Ecto neural progenitor cell (in vitro differentiated cells): Measurements from ENCODE around the gene TRIM31.

Experiments
- DNase-seq: peaks from one replicate; pipeline ENCODE4 v3.0.0-alpha.2; 2018; ENCODE audit warnings: low spot score

TRIM31 gene

GRCh38 chr6:30075790-30076732 lies 36.8 kb downstream of the TRIM31 start:
- DNase-seq = peak; percentile 60

DNA sequence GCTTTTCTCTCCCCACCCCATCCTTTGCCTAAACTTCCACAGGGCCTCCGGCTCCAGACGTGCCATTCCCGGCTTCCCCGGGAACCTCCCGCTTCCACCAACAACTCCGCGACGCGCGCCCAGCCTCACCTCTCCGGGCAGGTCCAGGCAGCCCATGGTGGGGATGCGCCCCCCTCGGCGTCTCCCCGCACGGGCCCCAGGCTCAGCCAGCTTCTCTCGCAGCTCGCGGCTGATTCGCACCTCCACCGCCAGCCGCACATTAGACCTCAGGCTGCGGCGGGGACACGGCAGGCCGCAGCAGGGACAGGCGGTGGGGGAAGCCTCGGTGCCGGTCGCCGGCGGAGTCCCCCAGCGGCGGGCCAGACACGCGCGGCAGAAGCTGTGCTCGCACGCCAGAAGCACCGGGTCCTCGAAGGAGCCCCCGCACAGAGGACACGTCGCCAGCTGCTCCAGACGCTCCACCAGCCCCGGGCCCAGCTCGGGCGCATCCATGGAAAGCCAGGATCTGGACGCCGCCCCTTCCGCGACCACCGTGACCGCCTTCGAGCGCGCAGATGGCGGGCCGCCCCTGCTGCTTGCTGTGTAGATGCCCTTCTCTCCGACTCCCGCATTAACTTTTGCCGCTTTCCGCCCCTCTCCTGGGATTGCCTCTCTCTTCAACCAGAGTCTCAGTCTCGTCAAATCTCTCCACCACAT lies 37.6 kb downstream of the TRIM31 start, which contains the start of gene RNF39:
RNF39 (minus strand) TSS at position 676 of the 696 bp plus-strand sequence; CDS start at position 492, 184 bp downstream.
- DNase-seq = peak; percentile 59

DNA sequence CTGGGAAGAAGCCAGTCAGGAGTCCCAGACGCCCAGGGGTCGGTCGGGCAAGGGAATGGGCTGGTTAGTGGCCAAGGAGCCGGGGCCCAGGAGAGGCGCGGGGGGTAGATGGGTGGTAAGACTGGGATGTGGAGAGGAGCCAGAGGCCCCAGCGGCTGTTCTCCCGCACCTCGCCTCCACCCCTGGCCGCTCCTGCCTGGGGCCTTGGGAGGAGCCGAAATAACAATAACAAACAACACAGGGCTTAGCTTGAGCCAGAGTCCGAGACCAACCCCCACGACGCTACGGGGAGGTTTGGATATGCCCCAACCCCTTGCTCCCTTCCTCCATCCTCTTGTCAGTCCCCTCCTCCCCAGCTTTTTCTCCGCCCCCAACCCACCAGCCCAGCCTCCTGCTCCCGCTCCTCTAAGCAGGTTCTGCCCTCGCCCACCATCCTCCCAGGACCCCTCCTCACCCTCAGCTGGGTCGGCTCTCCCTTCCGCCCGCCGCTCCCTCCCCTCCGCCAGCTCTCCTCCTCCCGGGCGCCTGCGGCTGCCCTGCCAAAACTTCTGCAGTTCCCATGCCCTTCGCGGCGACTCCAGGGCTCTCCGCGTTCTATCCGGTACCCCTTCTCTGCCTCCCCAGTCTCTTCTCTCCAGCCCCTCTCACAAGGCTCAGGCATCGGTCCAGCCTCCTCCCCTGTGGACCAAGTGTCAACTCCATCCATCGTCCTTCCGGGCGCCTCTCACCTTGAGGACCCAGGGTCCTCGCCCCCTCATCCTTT lies 38.4 kb downstream of the TRIM31 start:
- peak; percentile 70 for DNase-seq

- DNase-seq = no peak
Observed at GRCh38 chr6:30073489-30074235, 39.2 kb downstream of the TRIM31 start.

GRCh38 chr6:30071858-30072257 lies 41.0 kb downstream of the TRIM31 start:
- no peak for DNase-seq

DNA sequence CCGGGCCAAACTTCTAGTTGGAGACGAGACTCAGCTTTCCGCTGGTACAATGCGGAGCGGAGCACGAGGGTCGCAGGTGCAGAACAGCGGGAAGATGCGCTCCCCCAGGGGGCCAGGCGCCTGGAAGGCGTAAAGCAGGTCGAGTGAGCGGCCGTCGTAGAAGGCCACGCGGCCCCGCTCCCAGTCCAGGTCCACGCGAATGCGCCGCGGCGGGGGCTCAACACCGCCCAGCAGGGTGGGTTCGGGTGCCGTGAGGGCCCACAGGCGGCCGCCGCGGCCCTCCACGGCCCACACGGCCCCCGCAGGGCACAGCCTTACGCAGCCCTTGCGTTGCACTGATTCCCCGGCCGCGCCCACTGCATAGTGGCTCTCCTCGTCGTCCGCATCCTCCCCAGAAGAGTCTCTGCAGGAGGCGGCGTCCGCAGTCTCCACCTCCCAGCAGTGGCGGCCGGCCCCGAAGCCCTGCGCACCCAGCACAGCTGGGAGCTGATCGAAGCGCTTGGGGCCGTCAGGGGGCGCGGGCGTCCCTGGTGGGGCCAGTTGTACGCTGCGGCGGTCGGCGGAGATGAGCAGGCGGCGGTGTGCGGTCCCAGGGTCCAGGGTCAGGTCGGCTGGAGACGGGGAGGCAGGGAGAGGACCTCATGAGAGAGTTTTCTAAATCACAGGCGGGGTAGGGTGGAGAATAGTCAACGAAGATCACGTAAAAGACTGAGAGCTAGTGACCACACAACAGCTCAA lies 41.6 kb downstream of the TRIM31 start:
- peak; percentile 58 for DNase-seq

DNA sequence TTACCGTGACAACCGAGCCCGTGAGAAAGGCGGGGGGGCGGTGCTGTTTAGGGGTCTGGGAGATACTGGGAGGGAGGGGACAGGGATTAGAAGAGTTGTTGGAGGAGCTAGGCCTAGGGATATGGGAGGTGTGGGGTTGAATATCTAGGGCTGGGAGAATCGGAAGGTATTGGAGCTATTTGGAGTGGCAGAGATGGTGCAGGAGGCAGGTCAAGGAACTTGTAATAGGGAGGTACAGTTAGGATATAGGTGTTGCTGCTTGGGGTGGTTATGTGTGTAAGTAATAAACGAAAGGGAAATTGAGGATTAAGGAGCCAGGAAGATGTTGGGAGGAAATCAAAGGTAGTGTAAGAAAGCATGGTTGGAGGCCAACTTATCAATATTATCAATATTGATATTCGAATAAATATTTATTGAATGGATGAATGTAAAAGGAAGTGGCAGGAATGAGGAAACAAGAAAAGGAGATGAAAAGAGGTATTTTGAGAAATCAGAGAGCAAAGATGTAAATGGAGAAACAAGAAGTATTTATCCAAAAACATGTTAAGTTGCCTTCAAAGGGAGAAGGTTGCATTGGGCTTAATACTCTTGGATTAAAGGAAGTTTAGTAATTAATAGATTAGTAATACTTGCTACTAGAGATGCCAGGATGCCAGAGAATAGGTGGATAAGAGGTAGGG lies 45.3 kb downstream of the TRIM31 start:
- DNase-seq = no peak

DNA sequence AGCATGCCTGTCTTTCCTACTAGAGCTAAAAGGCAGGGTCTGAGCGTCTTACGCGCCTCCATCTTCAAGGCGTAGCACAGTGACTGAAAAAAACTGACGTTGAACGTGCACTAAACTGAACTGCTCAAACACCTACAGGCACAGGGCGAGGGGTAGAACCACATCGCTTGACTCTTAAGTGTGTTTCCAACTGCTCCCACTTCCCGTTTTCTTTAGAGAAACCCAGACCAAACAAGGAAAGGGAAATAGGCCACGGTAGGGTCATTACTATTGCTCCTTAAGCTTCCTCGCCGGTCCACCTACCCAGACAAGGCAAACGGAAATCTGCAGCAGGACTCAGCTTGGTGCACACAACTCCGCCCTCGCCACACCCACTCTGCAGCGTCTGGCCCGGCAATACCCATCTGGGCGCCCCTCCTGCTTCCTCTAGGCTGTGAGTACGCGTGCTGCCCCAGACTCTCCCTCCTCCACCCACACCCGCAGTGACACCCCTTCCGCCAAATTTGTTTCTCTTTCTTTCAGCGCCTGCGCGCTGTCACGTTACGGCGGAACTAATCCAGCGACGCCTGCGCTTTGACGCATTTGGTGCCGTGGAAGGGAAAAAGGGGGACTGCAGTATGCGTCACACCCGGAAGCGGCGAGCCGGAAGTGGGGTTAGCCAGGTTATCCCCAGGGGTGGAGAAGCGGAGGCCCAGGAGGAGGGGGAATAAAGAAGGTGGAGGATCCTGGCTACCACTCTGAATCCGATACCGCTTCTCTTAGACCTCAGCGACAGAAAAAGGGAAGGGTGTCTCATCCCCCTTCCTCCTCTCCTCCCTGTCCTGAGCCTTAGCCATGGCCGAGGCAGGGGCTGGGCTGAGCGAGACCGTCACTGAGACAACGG lies 46.1 kb downstream of the TRIM31 start, which contains the start of gene PPP1R11:
PPP1R11 (plus strand) TSS at position 622 of the 883 bp plus-strand sequence; CDS start at position 835, 213 bp downstream.
- DNase-seq = peak; percentile 96

DNA sequence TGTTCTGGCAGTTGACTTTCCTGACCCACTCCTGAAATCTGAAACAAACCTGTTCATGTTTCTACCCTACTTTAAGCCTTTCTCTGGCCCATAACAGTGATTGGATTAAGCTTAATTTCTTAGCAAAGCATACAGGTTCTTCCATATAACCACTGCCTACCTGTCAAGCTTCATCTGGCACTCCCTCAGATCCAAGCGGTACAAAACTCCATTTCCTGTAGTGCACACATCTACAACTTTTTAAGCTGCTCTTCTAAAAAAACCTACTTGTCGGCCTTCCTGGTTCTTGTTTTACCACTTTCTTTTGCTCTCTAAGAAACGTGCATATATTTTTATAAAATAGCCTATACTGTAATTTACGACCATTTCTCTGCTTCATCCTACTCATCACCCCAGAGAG lies 46.8 kb downstream of the TRIM31 start:
- DNase-seq = no peak

DNA sequence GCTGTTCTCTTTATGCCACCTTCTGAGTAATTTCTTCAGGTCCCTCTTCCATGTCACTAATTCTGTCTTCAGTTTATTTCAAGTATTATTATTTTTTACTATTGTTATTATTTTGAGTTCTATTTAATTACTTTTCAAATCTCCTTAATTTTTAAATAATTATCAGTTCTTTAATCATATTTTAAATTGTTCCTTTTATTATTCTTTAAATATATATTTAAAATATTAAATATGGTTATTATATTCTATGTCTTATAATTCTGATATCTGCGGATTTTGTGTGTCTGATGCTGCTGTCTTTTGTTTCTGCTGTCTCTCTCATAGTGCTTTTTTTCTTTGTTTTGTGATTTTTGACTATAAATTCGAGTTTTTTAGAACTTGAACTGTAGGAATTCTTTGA lies 49.6 kb downstream of the TRIM31 start:
- DNase-seq = no peak

GRCh38 chr6:30062471-30063178 lies 50.3 kb downstream of the TRIM31 start:
- no peak for DNase-seq

- no peak for DNase-seq
Observed at GRCh38 chr6:30061858-30062458, 50.9 kb downstream of the TRIM31 start.

DNA sequence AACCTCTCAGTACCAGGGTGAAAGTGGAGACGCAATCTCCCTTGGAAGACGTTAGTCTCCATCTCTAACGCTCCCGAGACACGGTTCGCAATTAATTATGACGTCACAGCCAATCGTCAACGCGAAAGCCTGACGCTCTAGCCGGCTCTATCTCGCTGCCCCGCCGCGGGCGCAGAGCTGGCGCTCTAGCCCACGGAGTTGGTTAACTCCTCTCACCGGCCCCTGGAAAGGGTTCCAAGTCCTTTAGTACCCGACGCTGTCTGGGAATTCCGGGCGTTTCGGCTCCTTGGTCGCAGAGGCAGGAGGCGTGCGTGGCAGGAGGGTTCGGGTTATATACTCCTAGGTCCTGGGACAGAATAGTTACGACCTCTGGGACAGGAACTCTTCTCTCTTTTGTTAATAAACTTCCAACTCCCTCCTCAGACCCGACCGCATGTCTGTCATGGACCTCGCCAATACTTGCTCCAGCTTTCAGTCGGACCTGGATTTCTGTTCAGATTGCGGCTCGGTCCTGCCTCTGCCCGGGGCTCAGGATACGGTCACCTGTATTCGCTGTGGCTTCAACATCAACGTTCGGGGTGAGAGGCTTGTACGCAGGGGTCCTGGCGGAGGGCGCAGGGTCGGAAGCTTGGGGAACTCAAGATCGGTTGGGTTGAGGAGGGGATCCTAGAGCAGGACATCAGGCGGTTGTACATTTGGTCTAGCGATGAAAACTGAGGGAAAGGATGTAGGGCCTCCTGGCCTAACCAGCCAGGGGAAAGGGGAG lies 51.6 kb downstream of the TRIM31 start, which contains the start of gene POLR1H:
POLR1H (plus strand) TSS at position 174 of the 766 bp plus-strand sequence; CDS start at position 434, 260 bp downstream.
- DNase-seq = peak; percentile 93

- no peak for DNase-seq
Observed at GRCh38 chr6:30060606-30061091, 52.2 kb downstream of the TRIM31 start.

GRCh38 chr6:30055513-30055912 lies 57.4 kb downstream of the TRIM31 start:
- no peak for DNase-seq

- DNase-seq = no peak
Observed at GRCh38 chr6:30053682-30054081, 59.2 kb downstream of the TRIM31 start.
